RWPE1 (cell line): ENCODE results near the gene UBL7.

Source experiments
- CTCF ChIA-PET: fragments of 350-600 bp; sonication (Branson Sonifier 250); formaldehyde crosslinking; extraction: SDS; loops from one replicate; lab custom pipeline; 2021; lab: Yijun Ruan, JAX
- POLR2A ChIA-PET: fragments of 400-600 bp; formaldehyde crosslinking; extraction: SDS; loops from one replicate; lab custom pipeline; 2020; ENCODE audit warnings: antibody characterized with exemption; ENCODE audit not compliant: low non-redundant PET; lab: Yijun Ruan, JAX
- DNase-seq: peaks from one replicate; pipeline ENCODE4 v3.0.0; 2012; ENCODE audit warnings: low spot score
- H3K27ac ChIP-seq: fragments of 450-650 bp; 2 replicates; pipeline ENCODE4 v1.5.1; 2017
- CTCF ChIP-seq: fragments of 450-650 bp; conservative IDR thresholded peaks from 2 replicates; pipeline ENCODE4 v1.5.1; 2017; ENCODE audit warnings: low read depth, mild to moderate bottlenecking

The UBL7 gene

GRCh38 chr15:74406992-74407705 is 53.8 kb downstream of the UBL7 start:
- ChIA-PET CTCF (interaction anchor here (0.9 kb wide), 1 partner anchor 31 kb away, joined by 3 read pairs; no protein-coding TSS in a partner anchor), POLR2A (no interaction called here)
- no peak for TF ChIP-seq CTCF
- H3K27ac ChIP-seq, result peak overlapping the region; percentile 70
- peak; percentile 89 for DNase-seq

- DNase-seq, result no peak
- POLR2A ChIA-PET, result no interaction called here
- no peak for TF ChIP-seq CTCF
- CTCF ChIA-PET, result interaction anchor here (0.9 kb wide), 1 partner anchor 31 kb away, joined by 3 read pairs; no protein-coding TSS in a partner anchor
- H3K27ac ChIP-seq, result peak overlapping the region; percentile 70; the same call in 1 of the 2 replicates
These were observed 54.4 kb downstream of the UBL7 start for GRCh38 chr15:74406517-74406916.

- CTCF ChIA-PET, result interaction anchor here (0.6 kb wide), 1 partner anchor 403 kb away, joined by 3 read pairs; no protein-coding TSS in a partner anchor
- POLR2A ChIA-PET, result no interaction called here
- no peak overlapping the region for H3K27ac ChIP-seq
These were observed 55.1 kb downstream of the UBL7 start for GRCh38 chr15:74405823-74406222.

GRCh38 chr15:74403991-74404563 is 56.9 kb downstream of the UBL7 start:
- CTCF ChIA-PET, result interaction anchor here (1.0 kb wide), 1 partner anchor 22 kb away, joined by 5 read pairs; no protein-coding TSS in a partner anchor
- DNase-seq, result no peak
- H3K27ac ChIP-seq, result no peak overlapping the region
- no peak for TF ChIP-seq CTCF
- POLR2A ChIA-PET, result no interaction called here

More at GRCh38 chr15:74405823-74406222, 55.1 kb downstream of the UBL7 start:
- DNase-seq, result no peak
- TF ChIP-seq CTCF, result no peak

- TF ChIP-seq CTCF, result no peak
- ChIA-PET CTCF (interaction anchor here (1.0 kb wide), 1 partner anchor 21 kb away, joined by 5 read pairs; no protein-coding TSS in a partner anchor), POLR2A (no interaction called here)
- no peak for DNase-seq
- no peak overlapping the region for H3K27ac ChIP-seq
These were observed 57.4 kb downstream of the UBL7 start for GRCh38 chr15:74403588-74403919.

GRCh38 chr15:74402873-74403587 is 57.9 kb downstream of the UBL7 start:
- DNase-seq, result no peak
- H3K27ac ChIP-seq, result no peak overlapping the region
- ChIA-PET POLR2A (no interaction called here), CTCF (no interaction called here)
- TF ChIP-seq CTCF, result no peak
